ENCODE results near the gene C1QC. TPM values are rescaled to one million over a fixed set of nuclear protein-coding genes. Genes with fewer than 3 reads are reported as not detected.

Gene C1QC
- total RNA-seq, 1 donor: not detected

GRCh38 chr1:22636353-22636752, 7.1 kb upstream of the C1QC start, which contains the start of gene C1QA:
Gene C1QA, plus strand, starts transcription at chr1:22636628. Its CDS starts 989 bp downstream, at chr1:22637617.
- no peak within 1 kb of the TSS for H3K4me3 ChIP-seq (ENCODE audit: low read depth, low read length)
- TF ChIP-seq CTCF (IDR thresholded peaks at IDR 0.05; ENCODE audit: insufficient read depth, low read depth, low read length): no peak
- DNase-seq (ENCODE audit: low read depth): no peak

DNA sequence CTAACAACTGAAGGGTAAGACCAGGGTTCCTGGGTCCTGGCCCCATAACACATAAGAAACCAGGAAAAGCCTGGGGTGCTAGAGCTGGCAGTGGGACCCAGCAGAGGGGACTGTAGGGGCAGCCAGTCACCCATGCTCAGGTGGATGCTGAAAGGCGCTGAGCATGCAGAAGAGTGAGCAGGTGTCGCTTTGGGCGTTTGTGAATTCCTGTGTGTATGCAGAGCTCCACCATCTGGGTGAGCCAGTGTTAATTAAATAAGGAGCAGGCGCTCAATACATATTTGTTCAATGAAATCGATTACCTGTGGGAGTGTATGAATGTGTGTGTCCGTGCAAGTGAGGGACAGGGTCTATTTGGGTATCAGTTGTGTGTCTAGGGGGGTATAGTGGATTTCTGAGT, 6.5 kb upstream of the C1QC start:
- H3K4me3 ChIP-seq (ENCODE audit: low read depth, low read length): no peak overlapping the region
- DNase-seq (ENCODE audit: low read depth): no peak
- no peak for TF ChIP-seq CTCF (IDR thresholded peaks at IDR 0.05; ENCODE audit: insufficient read depth, low read depth, low read length)

- no peak overlapping the region for H3K4me3 ChIP-seq (ENCODE audit: low read depth, low read length)
- no peak for DNase-seq (ENCODE audit: low read depth)
- no peak for TF ChIP-seq CTCF (IDR thresholded peaks at IDR 0.05; ENCODE audit: insufficient read depth, low read depth, low read length)
Measured at GRCh38 chr1:22637907-22638445, 5.5 kb upstream of the C1QC start.

DNA sequence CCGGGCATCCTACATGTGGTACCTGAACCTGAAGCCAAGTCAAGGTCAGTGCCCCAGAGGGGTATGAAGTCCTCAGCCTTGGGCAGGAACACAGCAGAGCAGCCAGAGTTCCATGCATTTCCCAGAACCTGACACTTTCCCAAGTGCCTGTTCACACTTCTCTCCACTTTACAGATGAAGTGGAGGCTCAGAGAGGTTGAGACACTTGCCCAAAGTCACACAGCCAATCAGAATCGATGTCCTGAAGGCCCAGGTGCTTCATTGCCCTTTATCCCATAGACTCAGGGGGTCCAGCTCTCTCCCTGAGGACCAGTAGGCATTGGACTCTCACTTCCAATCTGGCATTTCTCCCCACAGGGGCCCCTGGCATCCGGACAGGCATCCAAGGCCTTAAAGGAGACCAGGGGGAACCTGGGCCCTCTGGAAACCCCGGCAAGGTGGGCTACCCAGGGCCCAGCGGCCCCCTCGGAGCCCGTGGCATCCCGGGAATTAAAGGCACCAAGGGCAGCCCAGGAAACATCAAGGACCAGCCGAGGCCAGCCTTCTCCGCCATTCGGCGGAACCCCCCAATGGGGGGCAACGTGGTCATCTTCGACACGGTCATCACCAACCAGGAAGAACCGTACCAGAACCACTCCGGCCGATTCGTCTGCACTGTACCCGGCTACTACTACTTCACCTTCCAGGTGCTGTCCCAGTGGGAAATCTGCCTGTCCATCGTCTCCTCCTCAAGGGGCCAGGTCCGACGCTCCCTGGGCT, 4.8 kb upstream of the C1QC start:
- no peak for DNase-seq (ENCODE audit: low read depth)
- H3K4me3 ChIP-seq (ENCODE audit: low read depth, low read length): no peak overlapping the region
- no peak for TF ChIP-seq CTCF (IDR thresholded peaks at IDR 0.05; ENCODE audit: insufficient read depth, low read depth, low read length)

GRCh38 chr1:22639286-22639685, 4.1 kb upstream of the C1QC start:
- no peak for TF ChIP-seq CTCF (IDR thresholded peaks at IDR 0.05; ENCODE audit: insufficient read depth, low read depth, low read length)
- DNase-seq (ENCODE audit: low read depth): peak; percentile 34
- H3K4me3 ChIP-seq (ENCODE audit: low read depth, low read length): no peak overlapping the region

GRCh38 chr1:22641247-22641646, 2.2 kb upstream of the C1QC start:
- no peak for TF ChIP-seq CTCF (IDR thresholded peaks at IDR 0.05; ENCODE audit: insufficient read depth, low read depth, low read length)
- H3K4me3 ChIP-seq (ENCODE audit: low read depth, low read length): no peak overlapping the region
- no peak for DNase-seq (ENCODE audit: low read depth)
